Activated naive CD8-positive, alpha-beta T cell treated with anti-CD3 and anti-CD28 coated beads for 36 hours (primary cell): ENCODE data around the gene SENP1. TPM values are rescaled to one million over a fixed set of nuclear protein-coding genes. Genes with fewer than 3 reads are reported as not detected.

Source experiments
- DNase-seq: peaks from one replicate; pipeline ENCODE4 v3.0.0; 2021
- H3K27ac Mint-ChIP-seq: one replicate; pipeline ENCODE4 v1.8.0; 2022; ENCODE audit warnings: mild to moderate bottlenecking, moderate library complexity, mixed read lengths
- H3K27me3 Mint-ChIP-seq: one replicate; pipeline ENCODE4 v1.8.0; 2022; ENCODE audit warnings: mild to moderate bottlenecking, mixed read lengths
- H3K36me3 Mint-ChIP-seq: one replicate; pipeline ENCODE4 v1.8.0; 2021; ENCODE audit warnings: mild to moderate bottlenecking, mixed read lengths
- H3K4me1 Mint-ChIP-seq: one replicate; pipeline ENCODE4 v1.8.0; 2021; ENCODE audit warnings: mixed read lengths
- H3K4me3 Mint-ChIP-seq: one replicate; pipeline ENCODE4 v1.8.0; 2022; ENCODE audit warnings: mild to moderate bottlenecking, moderate library complexity, mixed read lengths
- H3K9me3 Mint-ChIP-seq: one replicate; pipeline ENCODE4 v1.8.0; 2022; ENCODE audit warnings: mixed read lengths
- total RNA-seq, 2 experiments: library from RNA; stranded (reverse); gene quantifications; one replicate each; pipeline ENCODE4 v1.2.3, GENCODE V29; 2021

The SENP1 gene
- total RNA-seq, 2 experiments from 2014 or later: 42.6 to 53.6 TPM

DNA sequence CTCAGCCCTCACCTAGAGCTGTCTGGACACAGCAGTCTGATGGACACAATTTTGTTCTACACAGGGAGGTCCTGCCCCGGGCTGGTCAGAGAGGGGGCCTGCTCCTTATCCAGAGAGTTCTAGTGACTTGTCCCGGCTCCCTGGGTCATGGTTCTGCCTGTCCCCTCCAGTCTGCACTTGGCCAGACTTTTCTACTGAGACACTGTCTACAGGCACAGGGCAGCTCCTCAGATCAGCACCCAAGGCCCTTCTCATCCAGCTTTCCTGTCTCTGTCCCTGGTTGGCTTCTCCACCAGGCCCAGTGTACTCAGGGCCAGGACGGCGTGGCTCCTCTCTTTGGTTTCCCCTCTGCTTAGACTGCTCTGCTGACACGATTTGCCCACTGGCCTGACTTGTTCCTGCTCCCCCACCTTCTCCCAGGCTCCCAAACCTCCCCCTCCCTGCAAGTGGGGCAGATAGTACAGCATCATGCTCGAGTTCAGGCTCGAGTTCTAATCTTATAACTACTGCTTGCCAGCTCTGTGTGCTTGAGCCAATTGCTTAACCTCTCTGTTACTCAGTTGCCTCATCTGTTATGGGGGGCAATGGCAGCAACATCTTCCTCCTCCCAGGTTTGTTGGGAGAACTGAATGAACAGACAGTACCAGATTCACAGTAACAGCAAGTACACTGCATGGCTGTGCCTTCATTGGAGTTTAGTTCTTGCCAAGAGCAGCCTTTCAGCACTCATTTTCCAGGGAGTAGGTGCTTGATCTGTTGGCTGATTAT is 79.6 kb downstream of the SENP1 start:
- Mint-ChIP-seq H3K36me3 (no peaks in the 10 kb centered on the region), H3K9me3 (no peaks in the 10 kb centered on the region), H3K4me3 (no peak overlapping the region), H3K4me1 (no peaks in the 10 kb centered on the region), H3K27me3 (peaks cover 7% of the 10 kb centered on the region), H3K27ac (peak overlapping the region; percentile 35)
- DNase-seq: no peak

GRCh38 chr12:48025281-48025680 is 80.6 kb downstream of the SENP1 start:
- Mint-ChIP-seq H3K27me3 (peaks cover 12% of the 10 kb centered on the region), H3K4me1 (no peaks in the 10 kb centered on the region), H3K27ac (no peak overlapping the region), H3K4me3 (no peak overlapping the region), H3K36me3 (no peaks in the 10 kb centered on the region), H3K9me3 (no peaks in the 10 kb centered on the region)
- no peak for DNase-seq

DNA sequence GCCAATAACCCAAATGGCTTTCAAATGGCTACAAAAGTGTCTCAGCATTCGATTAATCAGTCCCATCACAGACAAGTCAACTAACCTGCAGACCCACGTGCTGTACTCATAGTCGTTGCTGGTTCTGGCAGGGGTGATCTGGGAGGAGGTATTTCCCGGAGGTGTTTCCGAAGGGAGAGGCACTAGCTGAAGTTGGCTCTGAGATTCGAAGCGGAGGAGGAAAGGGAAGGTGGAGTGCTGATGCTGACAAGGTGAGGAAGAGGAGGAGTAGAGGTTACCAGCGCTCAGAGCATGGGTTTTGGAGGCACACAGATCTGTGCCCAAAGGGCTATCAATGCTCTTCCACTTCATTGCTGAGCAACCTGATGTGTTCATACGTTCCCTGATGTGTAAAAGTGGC is 81.1 kb downstream of the SENP1 start:
- DNase-seq: no peak
- Mint-ChIP-seq H3K4me3 (no peak overlapping the region), H3K36me3 (no peaks in the 10 kb centered on the region), H3K27me3 (peaks cover 12% of the 10 kb centered on the region), H3K9me3 (no peaks in the 10 kb centered on the region), H3K27ac (no peak overlapping the region), H3K4me1 (no peaks in the 10 kb centered on the region)

- no peaks in the 10 kb centered on the region for H3K36me3 Mint-ChIP-seq
- H3K4me3 Mint-ChIP-seq: no peak overlapping the region
- H3K4me1 Mint-ChIP-seq: no peaks in the 10 kb centered on the region
- H3K27me3 Mint-ChIP-seq: peaks cover 20% of the 10 kb centered on the region
- DNase-seq: no peak
- H3K9me3 Mint-ChIP-seq: no peaks in the 10 kb centered on the region
- no peak overlapping the region for H3K27ac Mint-ChIP-seq
Measured at GRCh38 chr12:48023386-48023785, 82.5 kb downstream of the SENP1 start.

- peaks cover 25% of the 10 kb centered on the region for H3K27me3 Mint-ChIP-seq
- H3K36me3 Mint-ChIP-seq: no peaks in the 10 kb centered on the region
- no peak overlapping the region for H3K4me3 Mint-ChIP-seq
- no peak overlapping the region for H3K27ac Mint-ChIP-seq
- H3K9me3 Mint-ChIP-seq: no peaks in the 10 kb centered on the region
- DNase-seq: no peak
- no peaks in the 10 kb centered on the region for H3K4me1 Mint-ChIP-seq
Measured at GRCh38 chr12:48022676-48023385, 83.0 kb downstream of the SENP1 start.

DNA sequence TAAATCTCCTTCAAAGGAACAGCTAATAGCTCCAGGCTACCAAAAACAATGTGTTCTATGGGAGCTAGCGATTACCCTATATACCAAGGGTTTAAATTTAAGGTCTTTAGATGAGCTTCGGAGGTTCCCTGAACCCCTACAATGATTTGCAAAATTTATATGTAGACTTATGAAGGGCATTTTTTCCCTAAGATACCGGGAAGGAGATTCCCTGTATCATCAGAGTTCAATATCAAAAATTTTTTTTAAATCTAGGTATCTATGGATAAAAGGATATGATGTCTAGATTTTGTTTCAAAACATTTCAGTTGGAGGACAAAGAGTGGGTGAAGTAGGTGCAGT is 83.7 kb downstream of the SENP1 start:
- Mint-ChIP-seq H3K27me3 (peaks cover 28% of the 10 kb centered on the region), H3K4me3 (no peak overlapping the region), H3K9me3 (no peaks in the 10 kb centered on the region), H3K27ac (no peak overlapping the region), H3K36me3 (no peaks in the 10 kb centered on the region), H3K4me1 (no peaks in the 10 kb centered on the region)
- no peak for DNase-seq

GRCh38 chr12:48021485-48022179 is 84.2 kb downstream of the SENP1 start:
- H3K4me1 Mint-ChIP-seq: no peaks in the 10 kb centered on the region
- DNase-seq: no peak
- no peaks in the 10 kb centered on the region for H3K36me3 Mint-ChIP-seq
- peaks cover 31% of the 10 kb centered on the region for H3K27me3 Mint-ChIP-seq
- H3K9me3 Mint-ChIP-seq: no peaks in the 10 kb centered on the region
- no peak overlapping the region for H3K4me3 Mint-ChIP-seq
- H3K27ac Mint-ChIP-seq: no peak overlapping the region

DNA sequence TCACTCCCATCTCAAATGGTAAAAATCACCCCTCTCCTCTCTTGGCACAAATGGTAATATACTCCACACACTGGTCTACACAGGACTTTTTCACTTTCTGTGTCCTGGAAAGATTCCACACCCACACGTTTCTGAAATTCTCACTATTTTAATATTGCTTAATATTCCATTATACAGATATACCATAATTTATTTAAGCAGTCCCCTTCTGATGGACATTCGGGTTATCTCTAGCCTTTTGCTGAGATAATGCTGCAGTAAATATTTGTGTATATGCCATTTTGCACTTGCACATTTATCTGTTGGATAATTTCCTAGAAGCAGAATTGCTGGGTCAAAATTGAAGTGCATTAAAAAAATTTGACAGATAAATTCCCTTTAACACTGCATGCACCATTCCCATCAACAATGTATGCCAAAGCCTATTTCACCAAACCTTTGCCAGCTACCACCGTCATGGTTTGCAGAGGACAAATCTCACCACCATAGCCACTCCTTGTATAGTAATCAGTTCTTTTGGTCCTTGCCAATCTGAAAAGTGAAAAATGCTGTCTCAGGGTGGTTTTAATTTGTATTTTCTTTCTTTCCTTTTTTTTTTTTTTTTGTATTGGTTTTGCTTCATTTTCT is 86.1 kb downstream of the SENP1 start:
- DNase-seq: no peak
- Mint-ChIP-seq H3K36me3 (no peaks in the 10 kb centered on the region), H3K27ac (no peak overlapping the region), H3K27me3 (peaks cover 34% of the 10 kb centered on the region), H3K4me1 (no peaks in the 10 kb centered on the region), H3K4me3 (no peak overlapping the region), H3K9me3 (no peaks in the 10 kb centered on the region)

GRCh38 chr12:48018618-48018995 is 87.3 kb downstream of the SENP1 start:
- no peak overlapping the region for H3K27ac Mint-ChIP-seq
- no peaks in the 10 kb centered on the region for H3K4me1 Mint-ChIP-seq
- no peak for DNase-seq
- H3K9me3 Mint-ChIP-seq: no peaks in the 10 kb centered on the region
- H3K27me3 Mint-ChIP-seq: peaks cover 35% of the 10 kb centered on the region
- H3K36me3 Mint-ChIP-seq: no peaks in the 10 kb centered on the region
- H3K4me3 Mint-ChIP-seq: no peak overlapping the region

DNA sequence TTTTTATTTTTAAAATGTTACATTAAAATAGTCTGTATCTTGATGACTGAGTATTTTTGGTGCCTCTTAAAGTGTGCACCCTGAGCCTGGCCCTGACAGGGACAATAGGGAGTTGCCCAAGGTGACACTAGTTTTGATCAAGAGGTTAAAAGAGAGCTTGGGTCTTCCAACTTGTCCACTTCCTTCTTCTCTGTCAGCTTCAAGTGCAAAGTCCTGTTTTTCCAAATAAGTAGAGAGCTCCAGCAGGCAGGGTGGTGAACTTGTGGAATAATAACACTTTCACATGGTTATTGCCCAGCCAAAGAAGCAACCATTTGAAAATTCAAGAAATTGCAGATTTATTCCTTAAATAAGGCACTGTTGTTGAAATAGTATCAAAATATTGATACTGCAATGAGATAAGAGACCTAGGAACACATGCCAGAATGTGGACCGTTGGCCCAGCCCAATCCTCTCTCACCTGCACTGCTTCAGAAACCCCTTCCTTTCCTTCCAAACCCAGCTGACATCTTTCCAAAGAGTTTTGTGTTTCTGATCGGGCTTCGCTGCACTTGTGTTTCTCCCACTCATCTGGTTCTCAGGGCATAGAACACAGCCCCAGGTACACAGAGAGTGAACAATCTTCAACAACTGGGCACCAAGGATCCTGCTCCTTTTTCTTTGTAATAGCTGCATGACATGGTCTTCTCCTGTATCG is 87.8 kb downstream of the SENP1 start:
- Mint-ChIP-seq H3K27ac (no peak overlapping the region), H3K36me3 (no peaks in the 10 kb centered on the region), H3K4me3 (no peak overlapping the region), H3K9me3 (no peaks in the 10 kb centered on the region), H3K4me1 (no peaks in the 10 kb centered on the region), H3K27me3 (peaks cover 38% of the 10 kb centered on the region)
- DNase-seq: no peak

- H3K27me3 Mint-ChIP-seq: peaks cover 38% of the 10 kb centered on the region
- H3K36me3 Mint-ChIP-seq: no peaks in the 10 kb centered on the region
- H3K4me1 Mint-ChIP-seq: no peaks in the 10 kb centered on the region
- no peak for DNase-seq
- no peak overlapping the region for H3K27ac Mint-ChIP-seq
- H3K4me3 Mint-ChIP-seq: no peak overlapping the region
- H3K9me3 Mint-ChIP-seq: no peaks in the 10 kb centered on the region
Measured at GRCh38 chr12:48017496-48017895, 88.4 kb downstream of the SENP1 start.

DNA sequence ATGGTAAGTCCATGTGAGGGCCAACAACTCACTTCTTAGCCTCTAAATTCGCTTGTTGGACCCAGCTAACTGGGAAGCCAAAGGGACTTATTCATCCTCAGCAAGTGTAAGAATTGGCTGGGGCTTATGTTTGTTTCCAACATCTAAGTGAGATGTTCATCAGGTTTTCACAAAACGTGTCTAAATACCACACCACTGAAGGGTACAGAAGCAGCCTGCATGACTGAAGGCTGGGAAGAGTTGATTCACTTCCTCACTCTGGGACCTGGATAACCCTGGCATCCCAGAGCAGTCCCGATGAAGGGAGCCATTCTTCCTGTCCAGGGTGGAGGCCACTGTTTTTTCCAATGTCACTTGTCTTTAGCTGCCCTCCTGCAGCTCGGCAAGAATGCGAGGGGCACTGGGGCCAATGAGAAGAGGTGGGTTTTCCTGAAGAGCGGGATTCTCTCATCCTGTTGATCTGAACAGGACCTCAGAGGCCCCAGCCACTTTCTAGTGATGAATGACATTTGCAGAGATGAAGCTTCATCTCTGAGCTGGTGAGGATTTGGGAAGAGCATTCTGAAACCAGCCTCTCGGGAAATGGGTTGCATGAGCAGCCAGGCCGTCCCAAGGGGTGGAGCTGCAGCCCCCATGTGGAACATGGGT is 89.4 kb downstream of the SENP1 start:
- H3K27me3 Mint-ChIP-seq: peaks cover 35% of the 10 kb centered on the region
- no peak overlapping the region for H3K4me3 Mint-ChIP-seq
- H3K9me3 Mint-ChIP-seq: no peaks in the 10 kb centered on the region
- no peak overlapping the region for H3K27ac Mint-ChIP-seq
- DNase-seq: no peak
- no peaks in the 10 kb centered on the region for H3K4me1 Mint-ChIP-seq
- H3K36me3 Mint-ChIP-seq: no peaks in the 10 kb centered on the region

- Mint-ChIP-seq H3K36me3 (no peaks in the 10 kb centered on the region), H3K27ac (no peak overlapping the region), H3K27me3 (peaks cover 31% of the 10 kb centered on the region), H3K4me1 (no peaks in the 10 kb centered on the region), H3K4me3 (no peak overlapping the region), H3K9me3 (no peaks in the 10 kb centered on the region)
- no peak for DNase-seq
Measured at GRCh38 chr12:48015954-48016353, 89.9 kb downstream of the SENP1 start.

- Mint-ChIP-seq H3K27ac (no peak overlapping the region), H3K36me3 (no peaks in the 10 kb centered on the region), H3K4me3 (no peak overlapping the region), H3K27me3 (peaks cover 35% of the 10 kb centered on the region), H3K9me3 (no peaks in the 10 kb centered on the region), H3K4me1 (no peaks in the 10 kb centered on the region)
- DNase-seq: no peak
Measured at GRCh38 chr12:48015129-48015528, 90.8 kb downstream of the SENP1 start.
